HG03045 (cell line): Measurements from ENCODE around the gene HECW1.

Source experiments
- ATAC-seq: cut with Tn5 transposase; IDR thresholded peaks from one replicate; pipeline ENCODE4 v1.9.1; 2021; ENCODE audit warnings: mild to moderate bottlenecking, moderate library complexity; ENCODE audit not compliant: unreplicated experiment

Gene HECW1

GRCh38 chr7:43405948-43406347 lies 293.5 kb downstream of the HECW1 start:
- no peak for ATAC-seq

GRCh38 chr7:43406961-43407360 lies 294.5 kb downstream of the HECW1 start:
- ATAC-seq = no peak

GRCh38 chr7:43408981-43409380 lies 296.5 kb downstream of the HECW1 start:
- ATAC-seq = no peak

GRCh38 chr7:43417455-43417854 lies 305.0 kb downstream of the HECW1 start:
- no peak for ATAC-seq

- ATAC-seq = no peak
These were observed 318.0 kb downstream of the HECW1 start for GRCh38 chr7:43430411-43430810.

- no peak for ATAC-seq
These were observed 318.7 kb downstream of the HECW1 start for GRCh38 chr7:43431020-43431595.

- ATAC-seq = no peak
These were observed 321.2 kb downstream of the HECW1 start for GRCh38 chr7:43433639-43434038.

GRCh38 chr7:43437001-43437400 lies 324.6 kb downstream of the HECW1 start:
- no peak for ATAC-seq

GRCh38 chr7:43438897-43439479 lies 326.5 kb downstream of the HECW1 start:
- ATAC-seq = no peak

- ATAC-seq = peak; percentile 55
These were observed 327.4 kb downstream of the HECW1 start for GRCh38 chr7:43439631-43440401.

GRCh38 chr7:43441231-43442130 lies 329.0 kb downstream of the HECW1 start:
- no peak for ATAC-seq

- ATAC-seq = no peak
These were observed 330.9 kb downstream of the HECW1 start for GRCh38 chr7:43443381-43443780.

- ATAC-seq = no peak
These were observed 332.5 kb downstream of the HECW1 start for GRCh38 chr7:43444711-43445578.

GRCh38 chr7:43449577-43449976 lies 337.1 kb downstream of the HECW1 start:
- ATAC-seq = no peak

- ATAC-seq = no peak
These were observed 338.4 kb downstream of the HECW1 start for GRCh38 chr7:43450894-43451293.

GRCh38 chr7:43454936-43455518 lies 342.6 kb downstream of the HECW1 start:
- no peak for ATAC-seq

GRCh38 chr7:43456200-43456599 lies 343.8 kb downstream of the HECW1 start:
- no peak for ATAC-seq

- no peak for ATAC-seq
These were observed 346.0 kb downstream of the HECW1 start for GRCh38 chr7:43458330-43459018.

- ATAC-seq = no peak
These were observed 346.5 kb downstream of the HECW1 start for GRCh38 chr7:43459019-43459337.
